Measurements from ENCODE around the gene SCRN1.
A peak's percentile ranks its signal among the peaks of the same experiment; 100 is the strongest.

The SCRN1 gene

DNA sequence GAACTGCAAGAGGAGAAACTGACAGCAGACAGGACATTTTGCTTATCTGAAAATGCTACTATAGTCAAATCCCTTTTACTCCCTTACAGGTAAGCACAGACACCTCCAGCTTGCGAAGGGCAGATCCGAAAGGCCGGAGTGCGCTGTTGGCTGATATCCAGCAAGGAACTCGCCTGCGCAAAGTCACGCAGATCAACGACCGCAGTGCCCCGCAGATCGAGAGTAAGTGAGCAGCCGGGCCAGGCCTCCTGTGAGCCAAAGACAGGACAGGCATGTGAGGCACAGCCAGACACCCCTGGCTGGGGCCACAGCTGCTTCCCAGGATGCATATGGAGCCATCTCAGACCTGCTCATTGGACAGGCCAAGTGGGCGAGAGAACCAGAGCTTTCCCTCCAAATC, 113.9 kb downstream of the SCRN1 start:
- Histone ChIP-seq H3K9me3 (replicated peaks; ENCODE audit: insufficient read depth, low read length) (no peaks in the 10 kb centered on the region), H3K4me1 (ENCODE audit: low read length) (peaks cover 15% of the 10 kb centered on the region), H3K36me3 (replicated peaks; ENCODE audit: insufficient read depth, low read length) (no peaks in the 10 kb centered on the region), H3K4me3 (ENCODE audit: low read length) (no peak overlapping the region), H4K20me1 (ENCODE audit: insufficient read depth, low read length) (no peaks in the 10 kb centered on the region), H3K9me2 (replicated peaks; ENCODE audit: insufficient read depth, low read length) (no peaks in the 10 kb centered on the region), H2AFZ (ENCODE audit: low read length) (no peak overlapping the region), H3F3A (ENCODE audit: insufficient read depth, low read length) (no peaks in the 10 kb centered on the region; the same call in 1 of the 2 replicates), H3K27me3 (replicated peaks; ENCODE audit: insufficient read depth, low read length) (no peaks in the 10 kb centered on the region), H3K79me2 (ENCODE audit: low read length) (no peaks in the 10 kb centered on the region), H3K4me2 (ENCODE audit: low read depth, low read length) (no peak overlapping the region), H3K27ac (ENCODE audit: low read length) (no peak overlapping the region), H3K9ac (ENCODE audit: low read length) (no peak overlapping the region)
- TF ChIP-seq EZH2phosphoT487 (IDR thresholded peaks at IDR 0.05; ENCODE audit: low read length) (no peak), EZH2 (optimal IDR thresholded peaks at IDR 0.05; ENCODE audit: low read depth, low read length) (no peak)
- TF ChIP-seq, protein P1, sequence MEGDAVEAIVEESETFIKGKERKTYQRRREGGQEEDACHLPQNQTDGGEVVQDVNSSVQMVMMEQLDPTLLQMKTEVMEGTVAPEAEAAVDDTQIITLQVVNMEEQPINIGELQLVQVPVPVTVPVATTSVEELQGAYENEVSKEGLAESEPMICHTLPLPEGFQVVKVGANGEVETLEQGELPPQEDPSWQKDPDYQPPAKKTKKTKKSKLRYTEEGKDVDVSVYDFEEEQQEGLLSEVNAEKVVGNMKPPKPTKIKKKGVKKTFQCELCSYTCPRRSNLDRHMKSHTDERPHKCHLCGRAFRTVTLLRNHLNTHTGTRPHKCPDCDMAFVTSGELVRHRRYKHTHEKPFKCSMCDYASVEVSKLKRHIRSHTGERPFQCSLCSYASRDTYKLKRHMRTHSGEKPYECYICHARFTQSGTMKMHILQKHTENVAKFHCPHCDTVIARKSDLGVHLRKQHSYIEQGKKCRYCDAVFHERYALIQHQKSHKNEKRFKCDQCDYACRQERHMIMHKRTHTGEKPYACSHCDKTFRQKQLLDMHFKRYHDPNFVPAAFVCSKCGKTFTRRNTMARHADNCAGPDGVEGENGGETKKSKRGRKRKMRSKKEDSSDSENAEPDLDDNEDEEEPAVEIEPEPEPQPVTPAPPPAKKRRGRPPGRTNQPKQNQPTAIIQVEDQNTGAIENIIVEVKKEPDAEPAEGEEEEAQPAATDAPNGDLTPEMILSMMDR (IDR thresholded peaks at IDR 0.05; ENCODE audit: low read length) = no peak
- DNase-seq = no peak

DNA sequence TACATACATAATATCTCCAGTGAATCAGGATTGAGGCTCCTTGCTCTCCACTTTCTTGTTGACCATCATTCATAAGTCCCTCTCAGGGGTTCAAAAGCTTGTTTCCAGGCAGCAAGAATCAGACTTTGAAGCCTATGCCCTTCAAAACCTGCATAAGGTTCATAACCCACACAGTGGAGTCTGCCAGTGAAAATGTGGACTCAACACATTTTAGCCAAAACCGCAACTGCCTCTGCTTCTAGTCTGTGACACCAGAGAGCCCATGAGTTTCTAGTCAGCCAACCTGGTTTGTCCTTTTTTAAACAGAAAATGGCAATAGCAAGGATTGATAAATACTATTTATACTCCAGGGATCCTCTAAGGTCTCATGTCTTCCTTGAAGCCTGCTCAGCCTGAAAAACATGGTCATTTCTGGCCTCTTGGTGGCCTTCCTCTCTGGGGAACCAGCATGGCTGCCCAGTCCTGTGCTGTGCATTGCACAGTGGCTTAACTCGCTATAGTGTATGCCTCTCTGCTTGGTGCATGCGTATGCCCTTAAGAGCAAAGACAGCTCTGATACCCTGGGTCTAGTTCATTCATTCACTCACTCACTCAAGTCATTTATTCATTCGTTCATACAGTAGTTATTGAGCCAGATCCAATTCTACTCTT, 115.8 kb downstream of the SCRN1 start:
- Histone ChIP-seq H3K4me1 (ENCODE audit: low read length) (peaks cover 15% of the 10 kb centered on the region), H3K4me3 (ENCODE audit: low read length) (no peak overlapping the region), H3K9me3 (replicated peaks; ENCODE audit: insufficient read depth, low read length) (no peaks in the 10 kb centered on the region), H3K27ac (ENCODE audit: low read length) (peak overlapping the region; percentile 35; the same call in 1 of the 2 replicates), H3F3A (ENCODE audit: insufficient read depth, low read length) (no peaks in the 10 kb centered on the region; the same call in 1 of the 2 replicates), H3K9me2 (replicated peaks; ENCODE audit: insufficient read depth, low read length) (no peaks in the 10 kb centered on the region), H2AFZ (ENCODE audit: low read length) (peak overlapping the region; percentile 33), H3K79me2 (ENCODE audit: low read length) (no peaks in the 10 kb centered on the region), H3K4me2 (ENCODE audit: low read depth, low read length) (peak overlapping the region; percentile 50; the same call in 1 of the 2 replicates), H3K9ac (ENCODE audit: low read length) (no peak overlapping the region), H3K36me3 (replicated peaks; ENCODE audit: insufficient read depth, low read length) (no peaks in the 10 kb centered on the region), H3K27me3 (replicated peaks; ENCODE audit: insufficient read depth, low read length) (no peaks in the 10 kb centered on the region), H4K20me1 (ENCODE audit: insufficient read depth, low read length) (no peaks in the 10 kb centered on the region)
- DNase-seq = peak; percentile 93
- TF ChIP-seq EZH2phosphoT487 (IDR thresholded peaks at IDR 0.05; ENCODE audit: low read length) (no peak), EZH2 (optimal IDR thresholded peaks at IDR 0.05; ENCODE audit: low read depth, low read length) (no peak)
- TF ChIP-seq, protein P1 (IDR thresholded peaks at IDR 0.05; ENCODE audit: low read length) = no peak

DNA sequence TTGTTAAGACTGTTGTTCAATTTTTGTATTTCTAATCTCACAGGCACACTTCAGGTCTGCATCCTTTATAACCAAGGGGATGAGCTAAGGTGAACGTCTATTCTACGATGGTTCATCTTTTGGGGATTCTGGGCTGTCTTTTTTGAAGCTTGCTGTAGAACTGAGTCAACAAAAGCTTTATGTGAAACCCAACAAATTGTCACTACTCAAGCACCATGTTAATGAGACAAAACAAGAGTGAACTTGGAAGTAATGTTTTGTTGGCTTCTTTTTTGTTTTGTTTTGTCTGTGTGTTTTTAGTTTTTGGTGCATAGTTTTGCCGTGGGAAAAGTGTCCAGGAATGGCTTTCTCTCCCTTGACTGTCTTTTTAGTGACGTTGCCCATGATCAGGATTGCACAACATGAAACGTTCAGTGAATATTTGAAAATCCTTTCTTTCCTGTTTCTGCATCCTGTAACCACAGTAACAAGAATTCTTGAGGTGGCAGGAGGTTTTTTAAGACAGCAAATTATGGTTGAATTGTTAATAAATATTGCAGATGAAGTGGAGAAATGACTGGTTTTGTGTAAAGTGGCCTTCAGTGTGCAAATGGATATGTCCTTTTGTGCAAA, 117.7 kb downstream of the SCRN1 start:
- Histone ChIP-seq H3F3A (ENCODE audit: insufficient read depth, low read length) (no peaks in the 10 kb centered on the region; the same call in 1 of the 2 replicates), H3K27ac (ENCODE audit: low read length) (no peak overlapping the region), H3K4me2 (ENCODE audit: low read depth, low read length) (no peak overlapping the region), H3K36me3 (replicated peaks; ENCODE audit: insufficient read depth, low read length) (no peaks in the 10 kb centered on the region), H3K79me2 (ENCODE audit: low read length) (no peaks in the 10 kb centered on the region), H4K20me1 (ENCODE audit: insufficient read depth, low read length) (no peaks in the 10 kb centered on the region), H3K27me3 (replicated peaks; ENCODE audit: insufficient read depth, low read length) (no peaks in the 10 kb centered on the region), H3K4me1 (ENCODE audit: low read length) (peaks cover 16% of the 10 kb centered on the region), H3K4me3 (ENCODE audit: low read length) (no peak overlapping the region), H3K9ac (ENCODE audit: low read length) (no peak overlapping the region), H2AFZ (ENCODE audit: low read length) (no peak overlapping the region), H3K9me3 (replicated peaks; ENCODE audit: insufficient read depth, low read length) (no peaks in the 10 kb centered on the region), H3K9me2 (replicated peaks; ENCODE audit: insufficient read depth, low read length) (no peaks in the 10 kb centered on the region)
- DNase-seq = no peak
- TF ChIP-seq EZH2phosphoT487 (IDR thresholded peaks at IDR 0.05; ENCODE audit: low read length) (no peak), EZH2 (optimal IDR thresholded peaks at IDR 0.05; ENCODE audit: low read depth, low read length) (no peak)
- TF ChIP-seq, protein P1 (IDR thresholded peaks at IDR 0.05; ENCODE audit: low read length) = no peak
